NOMO-1 (cell line): ENCODE data around the gene STXBP6.

Experiments
- DNase-seq, 2 experiments: peaks; one replicate each; lab custom pipeline; 2025; ENCODE audit not compliant: unreplicated experiment in 2 of 2; lab: John Stamatoyannopoulos, UW

Gene STXBP6

DNA sequence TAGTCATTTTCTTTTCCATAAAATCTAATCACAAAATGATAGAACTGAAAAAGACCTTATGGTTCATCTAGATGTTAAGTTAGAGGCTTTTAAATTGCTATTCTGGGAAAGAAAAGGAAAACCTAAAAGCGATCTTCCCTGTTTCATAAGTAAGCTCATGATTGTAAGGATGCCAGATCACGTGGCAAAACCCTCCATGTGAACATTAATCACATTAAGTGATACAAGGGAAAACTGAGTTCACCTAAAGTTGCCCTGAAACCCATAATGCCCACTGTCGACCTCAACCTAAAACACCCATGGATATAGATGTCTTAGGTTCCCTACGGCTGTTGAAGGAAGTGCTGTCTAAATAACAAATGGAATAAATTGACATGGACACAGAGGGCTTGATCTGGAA, 3.0 kb upstream of the STXBP6 start:
- no peak for DNase-seq

DNA sequence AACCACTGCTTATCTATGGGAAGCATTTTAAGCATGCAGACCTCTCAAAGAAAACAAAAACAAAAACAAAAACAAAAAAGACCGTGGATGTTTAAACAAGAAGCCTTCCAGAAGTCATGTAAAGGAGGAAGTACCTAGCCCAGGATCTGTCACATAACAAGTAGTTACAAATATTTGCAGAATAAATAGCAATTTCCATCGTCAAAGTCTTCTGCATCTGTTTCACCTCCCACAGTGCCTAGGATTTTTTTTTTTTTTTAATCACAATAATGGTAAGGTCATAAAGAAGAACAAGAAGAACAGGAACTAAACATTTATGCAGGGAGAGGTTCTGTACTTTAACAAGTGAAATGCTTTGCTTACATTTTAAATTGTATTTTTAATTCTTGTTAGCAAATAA, 2.4 kb upstream of the STXBP6 start:
- no peak for DNase-seq

DNA sequence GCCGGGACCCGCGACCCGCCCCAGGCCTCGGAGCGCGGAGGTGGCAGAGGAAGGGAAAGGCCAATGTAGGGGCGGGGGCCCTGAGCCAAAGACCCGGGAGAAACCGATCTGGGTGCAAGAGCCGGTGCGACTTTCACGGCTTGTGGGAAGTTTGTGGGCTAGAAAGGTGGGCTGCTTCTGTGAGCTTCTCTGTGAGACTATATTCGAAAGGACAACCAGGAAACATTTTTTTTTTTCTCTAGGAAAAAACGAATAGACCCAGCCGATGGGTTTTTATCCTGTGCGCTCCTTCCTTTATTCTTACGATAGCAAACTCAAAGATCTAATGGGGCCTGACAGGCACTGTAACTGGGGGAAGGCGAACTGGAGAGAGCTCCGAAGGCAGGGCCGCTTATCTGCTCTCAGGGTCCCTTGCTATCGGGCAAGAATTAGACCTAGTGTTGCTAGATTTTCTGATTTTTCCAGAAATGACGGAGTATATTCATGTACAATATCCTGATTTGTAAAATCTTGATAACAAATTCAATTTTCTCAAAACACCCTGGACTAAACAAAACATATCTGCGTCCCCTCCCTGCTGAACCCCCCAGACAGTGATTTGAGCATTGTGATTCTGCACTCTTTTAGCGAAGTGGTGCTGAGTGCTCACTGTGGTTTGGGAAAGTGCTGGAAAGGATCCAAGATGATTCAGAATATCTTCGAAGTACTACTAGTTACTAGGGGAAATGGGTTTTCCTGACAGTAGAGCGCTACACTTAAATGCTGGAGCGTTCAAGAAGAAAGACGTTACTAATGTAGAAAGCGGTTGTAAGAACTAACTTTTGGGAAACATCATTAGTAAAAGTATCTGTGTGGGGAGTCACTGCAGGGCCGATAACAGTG, 563 bp upstream of the STXBP6 start:
- no peak for DNase-seq

- no peak for DNase-seq
Measured at GRCh38 chr14:25049093-25049567, 817 bp downstream of the STXBP6 start.

DNA sequence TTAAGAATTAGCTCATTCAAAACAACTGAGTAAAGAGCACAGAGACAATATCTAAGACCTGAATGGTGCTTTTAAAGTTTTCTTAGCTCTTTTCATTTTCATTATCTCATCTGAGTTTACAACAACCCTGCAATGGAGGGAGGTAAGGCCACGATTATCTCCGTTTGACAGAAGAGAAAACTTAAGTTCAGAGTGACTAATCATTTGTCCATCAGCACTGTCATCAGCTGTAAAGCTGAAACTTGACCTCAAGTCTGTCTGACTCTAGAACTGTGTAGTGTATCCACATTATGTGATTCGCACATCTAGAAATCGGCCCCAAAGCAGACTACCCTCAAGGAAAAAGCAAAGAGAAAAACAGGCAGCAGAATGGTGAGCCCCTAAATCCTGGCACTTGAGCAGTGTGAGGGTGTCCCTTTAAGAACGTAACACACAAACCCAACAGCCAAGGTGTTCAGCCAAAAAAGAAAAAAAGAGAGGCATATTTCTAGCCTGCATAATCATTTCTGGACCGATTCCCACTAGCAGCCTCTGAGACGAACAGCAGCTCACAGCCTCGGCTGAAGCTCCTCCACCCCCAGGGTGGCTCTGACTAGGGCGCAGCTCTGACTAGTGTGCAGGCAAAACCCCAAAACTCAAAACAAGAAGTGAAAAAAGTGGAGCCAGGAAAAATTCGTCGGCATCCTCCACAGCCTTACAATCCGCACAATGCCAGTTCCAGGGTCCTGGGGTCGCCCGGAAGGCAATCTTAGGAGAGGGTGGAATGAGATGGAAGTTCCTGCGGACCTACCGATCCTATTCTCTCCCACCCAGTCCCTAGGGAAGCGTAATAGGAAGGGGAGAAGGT, 1.6 kb downstream of the STXBP6 start:
- DNase-seq = no peak

DNA sequence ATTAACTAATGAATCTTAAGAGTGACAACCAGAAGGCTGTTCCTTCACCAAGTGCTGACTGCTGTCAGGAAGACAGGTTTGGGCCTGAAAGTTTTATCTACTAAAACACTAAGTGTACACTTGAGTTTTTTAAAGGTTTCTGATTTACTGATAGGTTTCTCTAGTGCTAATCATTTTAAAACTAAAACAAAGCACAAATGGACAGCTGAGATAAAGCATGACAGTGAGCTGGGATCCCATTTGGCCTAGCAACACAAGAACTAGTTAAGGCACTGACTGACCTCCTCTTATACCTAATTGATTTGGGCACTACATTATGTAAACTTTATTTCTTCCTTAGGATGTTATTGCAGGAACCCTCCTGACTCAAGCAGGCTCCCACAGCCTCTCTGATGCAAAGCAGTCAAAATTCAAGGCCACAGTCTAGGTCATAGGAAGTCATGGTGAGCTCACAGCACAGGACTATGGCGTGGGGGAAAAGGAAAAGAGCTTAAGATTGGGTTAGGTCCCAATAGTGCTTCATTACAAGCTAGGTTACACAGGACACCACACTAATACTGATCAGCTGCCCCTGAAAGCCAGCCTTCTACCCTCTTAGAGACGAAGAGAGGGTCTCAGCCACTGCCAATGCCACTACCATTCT, 3.5 kb downstream of the STXBP6 start:
- no peak for DNase-seq

DNA sequence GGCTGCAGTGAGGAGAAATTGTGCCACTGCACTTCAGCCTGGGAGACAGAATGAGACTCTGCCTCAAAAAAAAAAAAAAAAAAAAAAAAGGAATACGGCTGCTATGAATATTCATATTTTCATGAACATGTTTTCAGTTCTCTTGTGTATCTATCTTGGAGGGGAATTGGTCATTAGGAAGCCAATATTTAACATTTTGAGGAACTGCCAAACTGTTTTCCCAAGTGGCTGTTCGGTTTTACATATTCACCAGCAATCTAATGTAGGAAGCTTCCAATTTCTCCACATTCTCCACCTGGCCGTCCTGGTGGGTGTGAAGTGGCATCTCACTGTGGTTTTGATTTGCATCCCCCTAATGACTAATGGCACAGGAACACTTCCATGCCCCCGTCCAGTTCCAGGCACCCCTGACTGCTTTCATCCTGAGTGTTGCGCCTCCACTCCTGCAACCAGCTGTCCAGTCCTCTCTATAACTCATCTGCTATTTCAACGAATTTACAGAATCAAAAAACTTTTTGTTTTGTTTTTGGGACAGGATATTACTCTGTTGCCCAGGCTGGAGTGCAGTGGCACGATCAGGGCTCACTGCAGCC, 5.7 kb downstream of the STXBP6 start:
- no peak for DNase-seq

- DNase-seq = no peak
Measured at GRCh38 chr14:25042362-25043299, 7.3 kb downstream of the STXBP6 start.

DNA sequence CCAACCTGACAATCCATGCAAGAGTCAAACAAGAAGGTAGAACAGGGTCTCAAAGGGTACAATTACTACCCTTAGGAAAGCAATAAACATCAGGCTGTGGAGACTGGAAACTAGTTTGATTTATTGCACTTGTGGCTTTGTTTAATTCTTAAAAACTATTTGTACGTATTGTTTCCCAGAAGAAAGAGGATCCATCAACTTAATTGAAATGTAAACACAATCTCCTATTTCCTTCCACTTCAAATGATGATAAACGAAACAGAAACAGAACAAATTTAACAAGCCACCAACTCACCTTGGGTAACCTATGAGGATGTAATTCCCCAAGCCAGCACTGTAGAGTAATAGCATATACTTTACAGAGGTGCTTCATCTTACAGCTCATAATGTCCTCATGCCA, 8.0 kb downstream of the STXBP6 start:
- no peak for DNase-seq

GRCh38 chr14:25041484-25041883, 8.5 kb downstream of the STXBP6 start:
- no peak for DNase-seq

DNA sequence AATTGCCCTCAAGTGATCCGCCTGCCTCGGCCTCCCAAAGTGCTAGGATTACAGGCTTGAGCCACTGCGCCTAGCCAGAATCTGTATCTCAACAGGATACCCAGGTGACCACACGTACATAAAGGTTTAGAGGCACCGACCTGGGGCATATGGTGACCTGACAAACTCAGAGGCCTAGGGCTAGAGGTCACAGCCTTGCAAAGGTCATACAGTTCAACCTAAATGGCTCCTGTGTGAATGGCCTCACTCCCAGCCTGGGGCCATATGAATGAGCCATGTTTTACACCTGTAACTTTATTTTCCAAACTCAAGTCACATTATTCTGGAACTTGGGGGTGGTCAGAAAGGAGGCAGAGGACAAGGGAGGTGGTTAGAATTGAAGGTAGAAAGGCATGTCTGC, 10.0 kb downstream of the STXBP6 start:
- DNase-seq = no peak

DNA sequence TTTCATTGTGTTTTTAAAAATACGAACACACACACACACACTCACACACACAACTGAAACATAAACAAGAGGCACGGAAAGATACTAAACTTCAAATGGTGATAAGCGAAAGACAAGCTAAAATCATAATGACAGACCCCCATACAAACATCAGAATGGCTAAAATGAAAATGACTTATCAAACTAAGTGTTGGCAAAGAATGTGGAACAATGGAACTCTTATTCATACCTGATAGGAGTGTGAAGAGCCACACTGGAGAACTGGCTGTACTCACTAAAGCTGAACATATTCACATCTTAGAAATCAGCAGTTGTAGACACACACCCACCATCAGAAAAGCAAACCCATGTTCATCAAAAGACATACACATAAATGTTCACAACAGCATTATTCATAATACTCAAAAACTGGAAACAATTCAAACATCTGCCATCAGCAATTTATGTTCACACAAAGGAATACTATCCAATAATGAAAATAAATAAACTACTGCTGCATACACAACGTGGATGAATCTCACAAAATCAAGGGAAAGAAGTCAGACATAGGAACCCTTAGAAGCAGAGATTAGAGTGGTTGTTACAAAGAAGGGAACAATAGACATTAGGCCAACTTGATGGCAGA, 11.8 kb downstream of the STXBP6 start:
- no peak for DNase-seq

DNA sequence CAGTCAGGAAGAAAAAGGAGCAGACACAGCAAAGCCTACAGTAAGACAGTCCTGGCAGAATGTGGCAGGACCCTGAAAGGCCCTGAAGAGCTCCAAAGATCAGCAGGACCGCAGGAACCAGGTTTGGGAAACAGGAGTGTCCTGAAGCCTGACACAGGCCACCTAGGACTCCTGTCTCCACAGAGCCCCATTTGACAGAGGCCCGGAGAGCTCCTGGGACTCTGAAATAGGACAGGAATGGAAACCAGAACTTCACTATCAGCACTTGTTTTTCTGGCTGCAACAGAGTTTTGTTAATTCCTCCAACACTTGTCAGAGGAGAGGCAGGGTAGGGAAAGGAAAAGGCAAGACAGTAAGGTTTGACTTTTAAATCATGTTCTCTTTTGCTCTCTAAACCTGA, 12.9 kb downstream of the STXBP6 start:
- DNase-seq = no peak

DNA sequence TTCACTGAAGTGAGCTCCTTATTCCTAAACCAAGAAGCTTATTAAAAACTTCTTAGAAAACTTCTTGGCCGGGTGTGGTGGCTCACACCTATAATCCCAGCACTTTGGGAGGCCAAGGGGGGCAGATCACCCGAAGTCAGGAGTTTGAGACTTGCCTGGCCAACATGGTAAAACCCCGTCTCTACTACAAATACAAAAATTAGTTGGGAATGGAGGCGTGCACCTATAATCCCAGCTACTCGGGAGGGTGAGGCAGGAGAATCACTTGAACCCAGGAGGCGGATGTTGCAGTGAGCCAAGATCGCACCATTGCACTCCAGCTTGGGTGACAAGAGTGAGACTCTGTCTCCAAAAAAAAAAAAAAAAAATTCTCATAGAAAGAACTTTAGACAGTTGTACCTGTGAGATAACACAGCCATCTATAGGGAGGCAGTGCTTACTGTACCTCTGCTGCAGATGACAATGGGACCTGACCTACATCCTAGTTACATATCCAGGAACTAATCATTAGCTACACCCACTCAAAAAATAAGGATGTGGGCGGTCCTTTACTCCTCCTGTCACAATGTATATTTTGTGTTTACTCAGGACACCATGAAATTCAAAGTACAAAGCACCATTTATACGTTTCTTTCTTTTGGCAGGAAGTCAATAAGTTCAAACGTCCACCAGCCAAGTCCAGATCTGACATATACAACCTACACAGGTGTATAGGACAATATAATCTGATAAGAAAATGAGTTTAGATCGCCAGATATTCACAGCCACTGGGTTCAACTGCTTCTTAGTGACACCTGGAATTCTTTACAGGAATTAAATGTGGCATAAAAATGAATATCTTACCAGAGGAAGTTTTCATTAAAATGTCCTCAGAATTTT, 14.9 kb downstream of the STXBP6 start:
- DNase-seq = no peak

- DNase-seq = no peak
Measured at GRCh38 chr14:25033358-25033757, 16.6 kb downstream of the STXBP6 start.

DNA sequence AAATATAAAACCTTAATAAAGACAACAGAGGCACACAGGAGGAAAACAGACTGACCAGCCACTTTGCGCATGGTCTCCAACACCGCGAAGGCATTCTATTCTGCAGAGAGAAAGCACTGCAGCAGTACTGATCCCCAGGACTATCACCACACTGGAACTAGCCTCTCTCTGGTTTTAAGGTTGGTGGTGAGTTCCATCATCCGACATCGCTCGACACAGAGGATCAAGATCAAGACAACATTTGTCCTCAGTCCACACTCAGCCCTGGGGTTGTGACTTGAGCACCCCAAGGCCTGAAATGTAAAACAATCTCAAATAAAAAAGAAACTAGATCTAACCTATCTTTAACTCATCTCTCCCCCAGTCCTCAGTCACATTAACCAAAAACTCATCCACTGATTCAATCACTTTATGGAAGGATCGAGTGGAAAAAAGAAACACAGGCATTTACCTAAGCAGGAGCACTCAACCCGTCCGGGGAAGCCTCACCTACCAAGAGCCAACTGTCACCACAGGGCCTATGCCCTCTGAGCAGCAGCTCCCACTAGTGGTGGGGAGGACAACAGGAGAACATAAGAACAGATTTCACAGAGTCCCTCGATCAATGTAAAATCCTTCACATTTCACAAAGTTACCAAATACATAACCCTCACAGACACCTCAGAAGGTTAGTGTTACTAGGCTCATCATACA, 17.7 kb downstream of the STXBP6 start:
- peak in 1 of 2 experiments; percentile 4 for DNase-seq

DNA sequence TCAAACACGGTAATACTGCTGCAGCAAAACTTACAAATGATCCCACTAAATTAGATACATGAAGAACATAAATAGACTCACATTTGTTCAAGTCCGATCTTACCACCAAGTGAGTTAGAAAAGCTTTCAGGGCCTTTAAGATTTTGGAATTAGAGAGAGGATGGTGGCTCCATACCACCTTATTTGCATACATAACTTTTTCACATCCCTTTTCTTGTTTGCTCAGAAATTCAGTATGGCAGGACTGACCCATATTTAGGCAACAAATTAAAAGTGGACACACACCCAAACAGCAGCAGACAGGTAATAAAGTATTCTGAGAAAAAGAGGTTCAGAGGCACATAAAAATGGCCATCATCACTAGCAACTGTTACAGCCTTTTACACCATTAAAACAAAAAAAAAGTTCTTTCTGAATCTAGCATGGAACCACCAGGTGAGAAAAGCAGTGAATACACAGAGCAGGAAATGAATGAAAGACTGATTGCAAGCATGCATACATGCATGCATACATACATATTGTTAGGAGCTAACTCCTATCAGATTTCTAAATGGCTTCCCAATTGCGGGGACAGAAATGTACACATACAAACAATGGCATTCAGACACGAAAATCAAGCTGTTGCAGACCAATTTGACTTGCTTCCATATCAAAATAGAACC, 23.3 kb downstream of the STXBP6 start:
- DNase-seq = no peak
